Measurements from ENCODE around the gene RASA3.

RASA3 gene

GRCh38 chr13:114015111-114015968 is 117.1 kb downstream of the RASA3 start:
- DNase-seq: no peak

GRCh38 chr13:114013952-114014629 is 118.3 kb downstream of the RASA3 start:
- DNase-seq: no peak

GRCh38 chr13:114013336-114013735 is 119.1 kb downstream of the RASA3 start:
- no peak for DNase-seq

GRCh38 chr13:114012921-114013320 is 119.5 kb downstream of the RASA3 start:
- no peak for DNase-seq

GRCh38 chr13:114012141-114012540 is 120.3 kb downstream of the RASA3 start:
- DNase-seq: no peak

GRCh38 chr13:114011226-114011625 is 121.2 kb downstream of the RASA3 start:
- DNase-seq: no peak

GRCh38 chr13:114010401-114011101 is 121.9 kb downstream of the RASA3 start:
- DNase-seq: no peak

GRCh38 chr13:114009590-114010400 is 122.6 kb downstream of the RASA3 start:
- no peak for DNase-seq

GRCh38 chr13:114008964-114009589 is 123.3 kb downstream of the RASA3 start:
- no peak for DNase-seq

GRCh38 chr13:114007566-114007965 is 124.9 kb downstream of the RASA3 start:
- no peak for DNase-seq

GRCh38 chr13:114005206-114005724 is 127.2 kb downstream of the RASA3 start:
- DNase-seq: no peak

- DNase-seq: no peak
Measured at GRCh38 chr13:114004420-114005205, 127.8 kb downstream of the RASA3 start.

- no peak for DNase-seq
Measured at GRCh38 chr13:114002771-114003321, 129.6 kb downstream of the RASA3 start.

GRCh38 chr13:114002009-114002544 is 130.3 kb downstream of the RASA3 start:
- no peak for DNase-seq

- DNase-seq: no peak
Measured at GRCh38 chr13:114001331-114002008, 131.0 kb downstream of the RASA3 start.

GRCh38 chr13:114000151-114001040 is 132.0 kb downstream of the RASA3 start:
- DNase-seq: no peak

- DNase-seq: no peak
Measured at GRCh38 chr13:113999618-113999910, 132.9 kb downstream of the RASA3 start.

GRCh38 chr13:113998781-113999617 is 133.4 kb downstream of the RASA3 start:
- DNase-seq: no peak

Measured in activated CD4-positive, alpha-beta T cell treated with anti-CD3 and anti-CD28 coated beads, Interleukin-2, amount 50 U/mL, for 1 hour (primary cell).